GM12864 (cell line): ENCODE measurements around the gene GARIN5B.
A peak's percentile ranks its signal among the peaks of the same experiment; 100 is the strongest.

Experiments
- DNase-seq: peaks from one replicate; pipeline ENCODE4 v3.0.0-alpha.2; 2011; ENCODE audit warnings: low read depth
- H3K4me3 ChIP-seq: 2 replicates; pipeline ENCODE4 v1.5.1; 2011; ENCODE audit warnings: mild to moderate bottlenecking, low read depth, low read length, control low read depth
- TF ChIP-seq, protein P1 (sequence below): IDR thresholded peaks from 2 replicates; pipeline ENCODE4 v1.5.1; 2011; ENCODE audit warnings: low read depth, mild to moderate bottlenecking, moderate library complexity, low read length, control low read depth, inconsistent platforms; ENCODE audit errors: missing control alignments

The GARIN5B gene

DNA sequence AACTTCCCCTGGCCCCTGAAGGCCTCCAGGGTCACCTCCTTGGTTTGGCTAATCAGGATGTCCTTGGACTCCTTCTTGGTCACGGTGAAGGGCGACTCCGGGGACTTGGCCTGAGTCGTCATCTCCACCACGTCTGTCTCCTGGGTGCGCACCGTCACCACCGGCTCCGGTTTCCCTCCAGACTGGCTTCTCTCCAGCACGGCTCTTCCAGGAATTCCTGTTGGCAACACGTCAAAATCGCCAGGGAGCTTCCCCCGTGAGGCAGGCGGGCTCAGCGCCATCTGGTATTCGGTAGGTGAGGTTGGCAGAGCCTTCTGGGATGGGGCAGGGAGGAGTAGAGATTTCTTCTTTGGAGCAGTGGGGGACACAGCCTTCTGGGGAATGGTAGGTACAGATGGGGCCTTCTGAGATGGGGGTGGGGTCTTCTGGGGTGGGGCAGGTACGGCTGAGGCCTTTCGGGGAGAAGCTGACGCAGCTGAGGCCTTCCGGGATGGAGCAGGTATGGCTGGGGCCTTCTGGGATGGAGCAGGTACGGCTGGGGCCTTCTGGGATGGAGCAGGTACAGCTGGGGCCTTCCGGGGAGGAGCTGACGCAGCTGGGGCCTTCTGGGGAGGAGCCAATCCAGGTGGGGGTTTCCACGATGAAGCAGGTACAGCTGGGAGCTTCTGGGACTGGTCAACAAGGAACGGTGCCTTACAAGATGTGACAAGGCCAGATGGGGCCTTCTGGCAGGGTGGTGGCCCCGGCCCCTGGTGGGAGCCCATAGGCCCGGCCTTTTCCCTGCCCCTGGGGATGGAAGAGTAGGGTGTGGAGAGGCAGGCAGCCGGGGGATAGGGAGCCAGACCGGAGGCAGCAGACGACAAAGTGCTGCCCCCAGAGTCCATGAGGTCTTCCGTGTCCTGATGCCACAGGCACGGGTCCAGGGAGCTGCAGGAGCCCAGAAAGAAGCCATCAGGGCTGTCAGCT, 3.8 kb downstream of the GARIN5B start:
- DNase-seq, result no peak
- H3K4me3 ChIP-seq, result no peak overlapping the region
- TF ChIP-seq, protein P1, sequence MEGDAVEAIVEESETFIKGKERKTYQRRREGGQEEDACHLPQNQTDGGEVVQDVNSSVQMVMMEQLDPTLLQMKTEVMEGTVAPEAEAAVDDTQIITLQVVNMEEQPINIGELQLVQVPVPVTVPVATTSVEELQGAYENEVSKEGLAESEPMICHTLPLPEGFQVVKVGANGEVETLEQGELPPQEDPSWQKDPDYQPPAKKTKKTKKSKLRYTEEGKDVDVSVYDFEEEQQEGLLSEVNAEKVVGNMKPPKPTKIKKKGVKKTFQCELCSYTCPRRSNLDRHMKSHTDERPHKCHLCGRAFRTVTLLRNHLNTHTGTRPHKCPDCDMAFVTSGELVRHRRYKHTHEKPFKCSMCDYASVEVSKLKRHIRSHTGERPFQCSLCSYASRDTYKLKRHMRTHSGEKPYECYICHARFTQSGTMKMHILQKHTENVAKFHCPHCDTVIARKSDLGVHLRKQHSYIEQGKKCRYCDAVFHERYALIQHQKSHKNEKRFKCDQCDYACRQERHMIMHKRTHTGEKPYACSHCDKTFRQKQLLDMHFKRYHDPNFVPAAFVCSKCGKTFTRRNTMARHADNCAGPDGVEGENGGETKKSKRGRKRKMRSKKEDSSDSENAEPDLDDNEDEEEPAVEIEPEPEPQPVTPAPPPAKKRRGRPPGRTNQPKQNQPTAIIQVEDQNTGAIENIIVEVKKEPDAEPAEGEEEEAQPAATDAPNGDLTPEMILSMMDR, result no peak

DNA sequence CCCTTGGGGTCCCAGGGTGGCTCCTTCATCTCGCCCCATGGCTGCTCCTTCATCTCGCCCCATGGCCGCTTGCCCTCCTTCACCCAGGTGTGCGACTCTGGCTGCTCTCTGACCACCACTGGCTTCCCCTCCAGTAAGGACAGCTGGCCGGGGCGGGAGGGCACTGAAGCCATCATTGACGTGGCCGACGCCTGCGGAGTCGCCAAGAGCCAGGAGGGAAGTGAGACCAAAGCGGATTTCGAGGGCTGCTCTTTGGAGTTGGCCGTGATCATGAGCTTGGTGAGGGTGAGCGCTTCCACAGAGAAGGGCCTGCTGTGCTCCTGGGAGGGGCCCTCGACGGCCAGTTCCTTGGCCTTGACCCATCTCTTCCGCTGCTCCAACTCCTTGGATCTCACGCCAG, 4.6 kb downstream of the GARIN5B start:
- H3K4me3 ChIP-seq, result no peak overlapping the region
- TF ChIP-seq, protein P1, result no peak

DNA sequence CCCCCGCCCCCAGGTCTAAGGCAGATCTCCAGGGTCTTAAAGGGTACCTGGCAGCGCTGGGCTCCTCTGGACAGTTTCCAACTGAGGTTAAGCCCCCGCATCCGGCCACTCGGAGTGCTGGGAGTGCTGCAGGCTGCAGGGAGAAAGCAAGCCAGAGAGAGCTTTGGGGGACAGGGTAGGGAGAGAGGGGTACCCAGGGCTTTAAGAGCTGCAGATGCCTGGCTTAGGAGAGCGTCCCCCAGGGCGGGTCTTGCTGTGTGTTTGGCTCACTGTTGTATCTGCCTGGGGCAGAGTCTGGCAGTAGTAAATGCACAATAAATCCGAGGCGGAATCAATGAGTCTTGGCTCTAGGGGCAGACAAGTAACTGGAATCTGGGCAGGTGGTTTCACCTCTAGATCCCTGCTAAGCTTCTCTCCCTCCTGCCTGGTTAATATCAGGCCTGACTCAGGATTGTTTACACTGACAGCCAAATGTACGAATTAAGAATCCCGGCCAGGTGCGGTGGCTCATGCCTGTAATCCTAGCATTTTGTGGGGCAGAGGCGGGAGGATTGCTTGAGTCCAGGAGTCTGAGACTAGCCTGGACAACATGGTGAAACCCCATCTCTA, 7.7 kb downstream of the GARIN5B start:
- TF ChIP-seq, protein P1, result no peak
- no peak for DNase-seq
- H3K4me3 ChIP-seq, result no peak overlapping the region

More for the DNA sequence above, 4.6 kb downstream of the GARIN5B start:
- no peak for DNase-seq

DNA sequence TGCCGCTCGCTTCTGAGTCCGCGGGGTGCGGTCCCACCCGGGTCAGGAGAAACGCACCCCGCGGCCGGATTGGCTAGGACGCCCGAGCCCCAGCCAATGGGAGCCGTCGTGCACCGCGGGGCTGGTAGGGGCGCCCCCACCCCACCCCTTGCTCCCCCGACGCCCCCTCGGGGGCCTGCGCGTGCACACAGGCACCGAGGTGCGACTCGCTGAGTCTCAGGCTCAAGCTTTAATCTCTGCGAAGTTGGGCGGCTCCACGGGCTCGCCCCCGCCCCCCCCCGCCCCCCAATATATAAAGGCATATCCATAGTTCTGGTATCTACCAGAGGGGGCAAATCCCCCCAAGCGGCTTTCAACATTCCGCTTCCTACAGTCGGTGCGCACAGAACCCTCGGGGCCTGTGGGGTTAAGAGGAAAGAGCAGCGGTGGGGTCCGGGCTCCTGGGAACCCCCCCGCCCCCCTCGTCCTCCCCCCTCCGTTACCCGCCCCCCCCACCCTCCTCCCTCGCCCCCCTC, 8.3 kb downstream of the GARIN5B start, which contains the start of gene COX6B2:
Gene COX6B2 (minus strand): TSS at position 22 of the 515 bp plus-strand sequence. CDS start 198 bp downstream, outside the sequence.
- H3K4me3 ChIP-seq, result peak within 1 kb of the TSS; percentile 32

DNA sequence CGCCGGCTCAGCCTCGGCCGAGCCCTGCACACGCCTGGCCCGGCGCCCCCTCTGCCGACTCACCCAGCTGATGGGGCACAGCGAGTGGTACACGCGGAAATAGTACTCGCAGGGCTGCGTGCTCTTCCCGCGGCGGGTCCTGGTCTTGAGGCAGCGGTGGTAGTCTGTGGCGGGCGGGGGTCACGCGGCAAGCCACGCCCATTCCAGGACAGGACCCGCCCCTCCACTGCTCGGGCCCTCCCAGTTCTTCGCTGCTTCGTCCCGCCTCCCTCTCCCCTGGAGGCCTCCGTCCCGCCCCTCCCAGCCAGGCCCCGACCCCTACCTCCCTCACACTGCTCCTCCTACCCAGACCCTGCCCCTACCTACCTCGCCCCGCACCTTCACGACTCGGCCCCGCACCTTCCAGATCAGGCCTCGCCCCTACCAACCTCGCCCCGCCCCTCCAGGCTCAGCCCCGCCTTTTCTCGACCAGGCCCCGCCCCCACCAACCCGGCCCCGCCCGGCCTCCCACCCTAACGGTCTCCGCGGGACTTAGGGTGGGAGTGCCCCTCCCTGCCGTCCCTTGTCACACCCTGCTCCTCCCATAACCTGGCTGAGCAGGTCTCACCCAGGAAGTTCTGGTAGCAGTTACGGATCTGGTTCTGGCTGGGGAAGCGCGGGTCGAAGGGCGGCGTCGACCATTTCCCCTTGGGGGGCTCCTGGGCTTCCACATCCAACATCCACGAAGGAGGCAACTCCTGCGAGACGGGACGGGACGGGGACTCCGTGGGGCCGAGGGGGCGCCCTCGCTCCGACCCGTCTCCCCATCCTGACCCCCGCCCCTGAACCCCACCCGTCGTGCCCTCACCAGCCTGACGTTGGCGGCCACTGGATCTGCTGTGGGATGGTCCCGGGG, 9.0 kb downstream of the GARIN5B start:
- no peak for DNase-seq

More for the DNA sequence above, 8.3 kb downstream of the GARIN5B start, which contains the start of gene COX6B2:
- no peak for DNase-seq
- TF ChIP-seq, protein P1, result no peak

More for the DNA sequence above, 9.0 kb downstream of the GARIN5B start:
- TF ChIP-seq, protein P1, result no peak
- peak overlapping the region; percentile 32 for H3K4me3 ChIP-seq
